ENCODE results near the gene SHANK3. TPM values are rescaled to one million over a fixed set of nuclear protein-coding genes. Genes with fewer than 3 reads are reported as not detected.

Gene SHANK3
- polyA plus RNA-seq, 1 of the 3 experiments (the other 2 are of a cell fraction), result 1.5 TPM

DNA sequence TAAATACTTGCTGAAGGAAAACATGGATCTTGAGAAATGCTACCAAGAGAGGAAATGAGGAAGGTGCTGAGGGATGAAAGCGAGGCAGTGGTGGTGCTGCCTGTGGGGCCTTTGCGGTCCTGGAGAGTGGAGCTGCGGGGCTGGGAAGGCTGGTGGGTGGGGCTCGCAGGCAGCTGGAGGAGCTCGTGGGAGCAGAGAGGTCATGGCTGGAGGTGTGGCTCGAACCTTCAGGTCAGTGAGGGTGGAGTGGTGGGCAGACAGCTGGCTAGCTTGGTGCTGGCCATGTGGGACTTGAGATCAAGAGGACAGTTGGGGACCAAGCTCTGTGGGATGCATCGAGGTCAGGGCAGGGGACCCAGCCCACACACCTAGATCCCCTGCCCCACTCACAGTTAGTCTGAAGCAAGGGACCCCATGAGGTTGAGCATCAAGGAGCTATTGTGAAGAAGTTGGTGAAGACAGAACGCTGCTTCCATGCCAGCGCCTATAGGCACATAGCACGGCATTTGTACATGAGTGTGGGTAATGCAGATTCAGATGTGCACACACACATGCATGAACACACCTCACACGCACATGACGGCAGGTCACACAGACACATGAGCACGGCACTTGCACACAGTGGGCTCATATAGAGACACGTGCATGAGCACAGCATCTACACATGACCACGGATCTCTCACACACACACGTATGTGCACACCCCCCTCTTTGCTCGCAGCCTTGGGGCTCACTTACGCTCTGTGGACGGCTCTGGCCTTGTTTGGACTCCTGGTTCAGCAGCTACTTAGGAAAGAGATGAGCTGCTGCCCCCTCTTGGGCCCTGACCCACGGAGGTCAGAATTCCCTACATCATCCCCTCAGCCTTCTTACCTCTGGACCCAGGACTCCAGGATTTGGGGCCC is 30.4 kb downstream of the SHANK3 start:
- Histone ChIP-seq H2AFZ (ENCODE audit: low read depth) (no peak overlapping the region), H3K4me3 (ENCODE audit: low read depth in 2 of 2, low read length in 1 of 2) (no peak overlapping the region), H3K36me3 (replicated peaks in 1 of 2; ENCODE audit: control insufficient read depth in 1 of 2, insufficient read depth in 2 of 2, low read length in 1 of 2) (no peaks in the 10 kb centered on the region), H4K20me1 (ENCODE audit: insufficient read depth) (no peaks in the 10 kb centered on the region), H3K9ac (no peak overlapping the region), H3K9me3 (no peaks in the 10 kb centered on the region), H3F3A (replicated peaks; ENCODE audit: insufficient read depth) (peaks cover 5% of the 10 kb centered on the region), H3K79me2 (ENCODE audit: insufficient read depth) (no peaks in the 10 kb centered on the region), H3K4me1 (ENCODE audit: control insufficient read depth in 1 of 2, insufficient read depth in 2 of 2, low read depth in 1 of 2, low read length in 1 of 2) (peaks cover 0 to 11% of the 10 kb centered on the region in 2 experiments; a peak in 1 of 4 replicates), H3K27me3 (ENCODE audit: insufficient read depth) (no peaks in the 10 kb centered on the region), H3K9me2 (no peaks in the 10 kb centered on the region), H3K4me2 (no peak overlapping the region), H3K27ac (ENCODE audit: low read depth in 2 of 2, low read length in 1 of 2) (no peak overlapping the region)
- DNase-seq, result no peak
- no peak for TF ChIP-seq FOXJ3 (CRISPR knock-in tag; IDR thresholded peaks at IDR 0.05)
- TF ChIP-seq FOSL2 (IDR thresholded peaks at IDR 0.05; ENCODE audit: borderline replicate concordance, low read depth), result no peak
- no peak for TF ChIP-seq NFIC (IDR thresholded peaks at IDR 0.05; ENCODE audit: borderline replicate concordance)
- TF ChIP-seq TEAD4 (IDR thresholded peaks at IDR 0.05; ENCODE audit: borderline replicate concordance, insufficient read depth), result no peak
- no peak for TF ChIP-seq MEF2A (IDR thresholded peaks at IDR 0.05; ENCODE audit: borderline replicate concordance, low read depth)
- no peak for TF ChIP-seq RAD21 (IDR thresholded peaks at IDR 0.05; ENCODE audit: low read length)
- no peak for TF ChIP-seq EP300 (IDR thresholded peaks at IDR 0.05; ENCODE audit: borderline replicate concordance in 1 of 2, low read depth in 1 of 2, low read length in 1 of 2)
- TF ChIP-seq RFX5 (IDR thresholded peaks at IDR 0.05; ENCODE audit: low read length), result no peak
- TF ChIP-seq JUND (IDR thresholded peaks at IDR 0.05), result no peak
- no peak for TF ChIP-seq SIN3A (IDR thresholded peaks at IDR 0.05; ENCODE audit: borderline replicate concordance, low read depth, low read length)
- no peak for TF ChIP-seq CHD2 (IDR thresholded peaks at IDR 0.05; ENCODE audit: low read length, partially characterized antibody)
- TF ChIP-seq, protein P1, sequence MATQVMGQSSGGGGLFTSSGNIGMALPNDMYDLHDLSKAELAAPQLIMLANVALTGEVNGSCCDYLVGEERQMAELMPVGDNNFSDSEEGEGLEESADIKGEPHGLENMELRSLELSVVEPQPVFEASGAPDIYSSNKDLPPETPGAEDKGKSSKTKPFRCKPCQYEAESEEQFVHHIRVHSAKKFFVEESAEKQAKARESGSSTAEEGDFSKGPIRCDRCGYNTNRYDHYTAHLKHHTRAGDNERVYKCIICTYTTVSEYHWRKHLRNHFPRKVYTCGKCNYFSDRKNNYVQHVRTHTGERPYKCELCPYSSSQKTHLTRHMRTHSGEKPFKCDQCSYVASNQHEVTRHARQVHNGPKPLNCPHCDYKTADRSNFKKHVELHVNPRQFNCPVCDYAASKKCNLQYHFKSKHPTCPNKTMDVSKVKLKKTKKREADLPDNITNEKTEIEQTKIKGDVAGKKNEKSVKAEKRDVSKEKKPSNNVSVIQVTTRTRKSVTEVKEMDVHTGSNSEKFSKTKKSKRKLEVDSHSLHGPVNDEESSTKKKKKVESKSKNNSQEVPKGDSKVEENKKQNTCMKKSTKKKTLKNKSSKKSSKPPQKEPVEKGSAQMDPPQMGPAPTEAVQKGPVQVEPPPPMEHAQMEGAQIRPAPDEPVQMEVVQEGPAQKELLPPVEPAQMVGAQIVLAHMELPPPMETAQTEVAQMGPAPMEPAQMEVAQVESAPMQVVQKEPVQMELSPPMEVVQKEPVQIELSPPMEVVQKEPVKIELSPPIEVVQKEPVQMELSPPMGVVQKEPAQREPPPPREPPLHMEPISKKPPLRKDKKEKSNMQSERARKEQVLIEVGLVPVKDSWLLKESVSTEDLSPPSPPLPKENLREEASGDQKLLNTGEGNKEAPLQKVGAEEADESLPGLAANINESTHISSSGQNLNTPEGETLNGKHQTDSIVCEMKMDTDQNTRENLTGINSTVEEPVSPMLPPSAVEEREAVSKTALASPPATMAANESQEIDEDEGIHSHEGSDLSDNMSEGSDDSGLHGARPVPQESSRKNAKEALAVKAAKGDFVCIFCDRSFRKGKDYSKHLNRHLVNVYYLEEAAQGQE (IDR thresholded peaks at IDR 0.05; ENCODE audit: low read depth, low read length), result no peak
- no peak for TF ChIP-seq GABPA (IDR thresholded peaks at IDR 0.05; ENCODE audit: low read depth)
- TF ChIP-seq, protein P2, sequence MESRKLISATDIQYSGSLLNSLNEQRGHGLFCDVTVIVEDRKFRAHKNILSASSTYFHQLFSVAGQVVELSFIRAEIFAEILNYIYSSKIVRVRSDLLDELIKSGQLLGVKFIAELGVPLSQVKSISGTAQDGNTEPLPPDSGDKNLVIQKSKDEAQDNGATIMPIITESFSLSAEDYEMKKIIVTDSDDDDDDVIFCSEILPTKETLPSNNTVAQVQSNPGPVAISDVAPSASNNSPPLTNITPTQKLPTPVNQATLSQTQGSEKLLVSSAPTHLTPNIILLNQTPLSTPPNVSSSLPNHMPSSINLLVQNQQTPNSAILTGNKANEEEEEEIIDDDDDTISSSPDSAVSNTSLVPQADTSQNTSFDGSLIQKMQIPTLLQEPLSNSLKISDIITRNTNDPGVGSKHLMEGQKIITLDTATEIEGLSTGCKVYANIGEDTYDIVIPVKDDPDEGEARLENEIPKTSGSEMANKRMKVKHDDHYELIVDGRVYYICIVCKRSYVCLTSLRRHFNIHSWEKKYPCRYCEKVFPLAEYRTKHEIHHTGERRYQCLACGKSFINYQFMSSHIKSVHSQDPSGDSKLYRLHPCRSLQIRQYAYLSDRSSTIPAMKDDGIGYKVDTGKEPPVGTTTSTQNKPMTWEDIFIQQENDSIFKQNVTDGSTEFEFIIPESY (IDR thresholded peaks at IDR 0.05; ENCODE audit: borderline replicate concordance, low read depth), result no peak
- TF ChIP-seq NRF1 (IDR thresholded peaks at IDR 0.05; ENCODE audit: low read depth, low read length), result no peak
- ChIA-PET POLR2A (no interaction called here), CTCF (interaction anchor here (1.0 to 1.1 kb wide), 2 partner anchors 29 to 72 kb away, joined by 3 to 4 read pairs; no protein-coding TSS in a partner anchor)
- 96% methylated on average over 18 of the region's 20 CpGs for WGBS (ENCODE audit: low lambda C conversion rate)
